ENCODE measurements around the gene GLE1.

DNA sequence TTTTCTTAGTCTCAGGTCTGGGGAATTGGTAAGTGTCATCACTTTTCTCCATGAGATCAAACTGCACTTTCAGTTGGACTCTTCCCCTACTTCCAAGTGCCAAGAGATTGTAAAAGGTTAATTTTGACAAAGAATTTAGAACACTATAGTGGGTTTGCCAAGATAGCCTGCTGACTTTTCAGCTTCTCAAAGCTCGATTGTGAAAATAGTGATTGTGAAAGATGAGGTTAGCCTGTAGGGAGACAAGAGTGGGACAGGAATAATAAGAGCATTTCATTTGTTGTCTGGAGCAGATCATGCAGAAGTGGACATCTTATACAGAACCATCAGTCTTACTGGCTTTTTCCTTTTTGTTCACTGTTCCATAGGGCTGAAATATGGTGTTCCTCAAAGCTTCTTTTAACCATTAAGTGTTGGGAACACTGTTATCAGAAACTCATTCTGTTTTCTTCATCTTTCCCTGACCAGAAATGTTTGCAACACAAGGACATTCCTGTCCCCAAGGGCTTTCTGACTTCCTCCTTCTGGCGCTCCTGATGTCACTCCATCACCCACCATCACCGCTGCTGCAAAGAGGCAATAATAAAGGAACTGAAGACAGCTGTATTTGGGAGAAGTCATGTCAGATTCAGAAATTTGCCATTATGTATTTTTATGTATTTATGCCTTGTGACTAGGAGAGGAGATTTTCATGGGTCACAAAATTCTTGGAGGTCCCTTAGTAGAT, 36.3 kb downstream of the GLE1 start:
- TF ChIP-seq GATA2 (IDR thresholded peaks at IDR 0.05; ENCODE audit: low read depth, low read length) = no peak
- no peak for TF ChIP-seq GATA3 (IDR thresholded peaks at IDR 0.05; ENCODE audit: low read depth, low read length)
